ENCODE data around the gene ABCC9. TPM values are rescaled to one million over a fixed set of nuclear protein-coding genes. Genes with fewer than 3 reads are reported as not detected.

The ABCC9 gene
- total RNA-seq, 1 experiment from 2014 or later = not detected

- Histone ChIP-seq H3K79me2 (ENCODE audit: insufficient read depth, low read length) (no peaks in the 10 kb centered on the region), H4K5ac (ENCODE audit: insufficient read length, low read depth, low read length) (no peak overlapping the region), H2BK5ac (ENCODE audit: insufficient read length, low read length) (no peak overlapping the region), H2AFZ (ENCODE audit: low read length) (no peak overlapping the region), H3T11ph (ENCODE audit: low read length) (no peak overlapping the region), H2AK5ac (ENCODE audit: insufficient read length, low read length) (no peak overlapping the region), H3K27ac (ENCODE audit: insufficient read length, low read depth, low read length) (no peak overlapping the region), H3K23ac (ENCODE audit: insufficient read length, low read depth, low read length) (no peak overlapping the region), H2BK120ac (ENCODE audit: low read depth, low read length, poor library complexity, severe bottlenecking) (no peak overlapping the region), H2BK12ac (ENCODE audit: insufficient read length, low read depth, low read length) (no peak overlapping the region), H3K4me1 (ENCODE audit: insufficient read depth, low read length) (no peaks in the 10 kb centered on the region), H4K20me1 (ENCODE audit: control insufficient read depth, insufficient read depth, insufficient read length) (no peaks in the 10 kb centered on the region), H3K18ac (ENCODE audit: insufficient read length, low read depth, low read length) (no peak overlapping the region), H2BK20ac (ENCODE audit: low read depth, low read length, poor library complexity, severe bottlenecking) (no peak overlapping the region), H3K4me2 (ENCODE audit: insufficient read depth, insufficient read length, low read length) (no peak overlapping the region), H3K9me3 (ENCODE audit: control insufficient read depth, low read depth, low read length) (no peaks in the 10 kb centered on the region), H3K23me2 (ENCODE audit: insufficient read length, low read depth, low read length, poor library complexity, severe bottlenecking) (peaks cover 15% of the 10 kb centered on the region), H2BK15ac (ENCODE audit: low read depth, low read length) (no peak overlapping the region), H3K27me3 (ENCODE audit: insufficient read depth, low read length) (peaks cover 12% of the 10 kb centered on the region; the same call in 1 of the 2 replicates), H3K56ac (ENCODE audit: insufficient read length, low read depth, low read length) (no peak overlapping the region), H4K91ac (ENCODE audit: insufficient read length, low read depth, low read length) (no peak overlapping the region), H3K14ac (ENCODE audit: insufficient read depth, low read length) (no peak overlapping the region), H4K8ac (replicated peaks; ENCODE audit: insufficient read length, low read depth, low read length) (no peak overlapping the region), H3K9ac (ENCODE audit: extremely low read depth, insufficient read length, low read length) (no peak overlapping the region), H3K4ac (ENCODE audit: low read depth, low read length) (no peak overlapping the region), H3K79me1 (ENCODE audit: insufficient read depth, low read depth, low read length, poor library complexity, severe bottlenecking) (no peaks in the 10 kb centered on the region)
- WGBS (ENCODE audit: extremely low coverage, insufficient read length, low lambda C conversion rate) = no CpG with 5 or more reads among the region's 7 CpGs
- H3K27ac Mint-ChIP-seq = no peak overlapping the region
- no peak for DNase-seq
- H3K36me3 Mint-ChIP-seq (ENCODE audit: insufficient read depth in 1 of 3, low read depth in 3 of 3) = no peaks in the 10 kb centered on the region
- H3K4me3 Mint-ChIP-seq = no peak overlapping the region
- no peaks in the 10 kb centered on the region for H3K9me3 Mint-ChIP-seq
- no peak for TF ChIP-seq CTCF (conservative IDR thresholded peaks at IDR 0.05)
- peaks cover 14 to 17% of the 10 kb centered on the region in 2 experiments for H3K4me1 Mint-ChIP-seq
- peaks cover 70% of the 10 kb centered on the region for H3K27me3 Mint-ChIP-seq (ENCODE audit: low read depth)
Observed at GRCh38 chr12:21938879-21939278, 2.3 kb downstream of the ABCC9 start.

Data from H9 (cell line).